Measurements from ENCODE around the gene RAB23.

RAB23 gene

GRCh38 chr6:57137350-57137749 lies 84.8 kb downstream of the RAB23 start:
- DNase-seq (ENCODE audit: low spot score) = no peak
- no peak overlapping the region for H3K27ac ChIP-seq
- CTCF ChIA-PET = interaction anchor here (0.6 kb wide), 1 partner anchor 428 kb away, joined by 4 read pairs; no protein-coding TSS in a partner anchor
- no peak for TF ChIP-seq CTCF (conservative IDR thresholded peaks at IDR 0.05; ENCODE audit: low read depth)
- POLR2A ChIA-PET (ENCODE audit: low non-redundant PET) = no interaction called here
